ENCODE measurements around the gene ECI1.

GRCh38 chr16:2208308-2208707 lies 43.1 kb downstream of the ECI1 start:
- TF ChIP-seq POLR2AphosphoS5 (IDR thresholded peaks at IDR 0.05; ENCODE audit: borderline replicate concordance, low read depth, low read length) (no peak), EZH2 (IDR thresholded peaks at IDR 0.05) (no peak), FOXP2 (optimal IDR thresholded peaks at IDR 0.05; ENCODE audit: control extremely low read depth, extremely low read length, insufficient read depth) (no peak)

Data from SK-N-MC (cell line).